ENCODE results near the gene KRT80.
A peak's percentile ranks its signal among the peaks of the same experiment; 100 is the strongest.

The KRT80 gene

DNA sequence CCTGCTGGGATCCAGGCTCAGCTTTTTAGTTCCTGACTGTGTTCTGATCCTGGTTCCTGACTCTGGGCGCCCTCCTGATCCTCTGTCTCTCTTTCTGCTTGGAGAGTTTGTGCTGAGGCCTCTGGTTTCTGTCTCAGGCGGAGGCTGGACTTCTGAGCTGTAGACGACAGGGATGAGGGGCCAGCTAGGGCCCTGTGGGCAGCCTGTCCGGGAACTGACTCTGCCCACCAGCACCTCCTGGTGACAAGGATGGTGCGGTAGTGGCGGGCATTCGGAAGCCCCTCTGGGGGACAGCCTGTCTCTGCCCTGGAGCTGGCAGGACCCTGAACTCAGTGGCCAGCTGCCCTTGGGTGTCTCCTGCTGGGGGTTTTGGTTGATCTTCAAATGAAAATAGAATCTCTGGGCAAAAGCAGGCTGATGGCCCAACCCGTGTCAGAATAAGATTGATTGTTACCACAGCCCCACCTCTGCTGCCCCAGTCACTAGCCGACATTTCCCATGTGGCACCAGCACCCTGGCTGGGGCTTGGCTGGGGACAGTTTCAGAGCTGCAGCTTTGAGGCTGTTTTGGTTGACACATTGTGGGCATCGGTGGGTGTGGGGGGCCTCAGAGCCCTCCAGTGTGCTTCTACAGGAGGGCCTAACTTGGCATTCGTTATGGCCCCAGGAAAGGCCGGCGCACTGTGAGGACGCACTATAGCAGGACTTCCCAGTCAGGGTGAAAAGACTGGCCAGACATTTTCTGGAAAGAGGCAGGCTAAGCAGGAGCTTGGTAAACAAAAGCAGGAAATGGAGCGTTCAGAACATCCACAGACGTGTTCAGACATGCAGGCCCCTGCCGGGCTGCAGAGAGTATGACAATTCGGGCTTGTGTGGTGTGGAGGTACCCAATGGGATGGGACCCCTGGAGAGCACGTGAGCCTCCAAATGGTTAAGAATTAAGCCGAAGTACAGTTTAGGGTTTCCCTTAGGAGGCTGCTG lies 16.2 kb downstream of the KRT80 start:
- DNase-seq, result no peak

GRCh38 chr12:52173526-52173925 lies 18.3 kb downstream of the KRT80 start:
- DNase-seq, result no peak

DNA sequence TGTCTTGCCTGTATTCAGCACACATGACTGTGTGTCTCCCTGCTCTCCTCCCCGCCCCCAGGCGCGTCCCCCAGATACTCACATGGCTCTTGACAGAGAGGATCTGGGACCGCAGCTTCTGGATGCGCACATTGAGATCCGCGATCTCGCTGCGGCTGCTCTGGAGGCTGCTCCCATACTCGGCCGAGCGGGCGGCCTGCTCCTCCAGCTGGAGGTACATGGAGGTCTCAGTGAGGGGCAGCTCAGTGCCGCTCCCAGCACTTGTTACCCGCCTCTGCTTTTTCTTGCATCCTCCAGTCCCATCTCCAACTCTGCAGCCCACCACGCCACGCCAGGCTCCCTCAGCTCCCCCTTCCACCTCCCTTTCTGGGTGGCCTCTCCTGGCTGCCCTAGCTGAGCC lies 18.9 kb downstream of the KRT80 start:
- DNase-seq, result no peak

- DNase-seq, result no peak
These were observed 19.8 kb downstream of the KRT80 start for GRCh38 chr12:52171950-52172512.

DNA sequence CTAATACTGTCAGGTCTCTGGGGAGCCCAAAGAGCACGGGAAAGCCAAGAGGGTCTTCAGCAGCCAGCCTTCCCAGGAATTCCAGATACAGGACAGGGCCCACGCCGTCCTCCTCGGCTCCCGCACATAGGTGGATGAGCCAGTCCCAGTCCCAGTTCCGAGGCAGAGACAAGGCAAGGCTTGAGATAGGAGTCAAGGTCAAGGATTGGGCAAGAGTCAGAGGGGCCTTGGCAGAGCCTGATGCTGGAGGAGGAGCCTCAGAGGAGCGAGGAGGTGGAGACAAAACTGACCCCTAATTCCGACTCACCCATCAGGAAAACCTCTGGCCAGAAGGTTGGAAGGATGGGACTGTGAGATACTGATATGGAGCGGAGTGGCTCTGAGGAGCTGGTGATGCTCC lies 21.0 kb downstream of the KRT80 start:
- no peak for DNase-seq

GRCh38 chr12:52169886-52170285 lies 21.9 kb downstream of the KRT80 start:
- DNase-seq, result no peak

- no peak for DNase-seq
These were observed 23.6 kb downstream of the KRT80 start for GRCh38 chr12:52168019-52168717.

DNA sequence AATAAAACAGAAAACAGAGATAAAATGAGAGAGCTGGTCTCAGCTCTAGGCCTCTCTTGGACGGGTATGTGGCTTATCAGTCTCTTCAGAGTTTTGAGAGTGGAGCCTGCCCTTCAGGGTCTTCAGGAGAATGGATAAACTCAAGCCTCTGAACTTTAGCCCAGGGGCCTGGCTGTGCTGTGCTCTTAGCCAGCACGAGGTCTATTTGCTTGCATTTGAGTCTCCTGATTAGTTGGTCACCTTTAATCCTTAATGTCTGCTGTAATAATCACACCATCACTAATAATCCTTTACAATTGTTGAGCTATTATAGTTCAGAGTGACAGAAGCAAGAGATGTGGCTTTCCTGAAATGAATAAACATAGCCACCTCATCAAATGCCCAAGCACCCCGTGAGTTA lies 24.3 kb downstream of the KRT80 start:
- no peak for DNase-seq

DNA sequence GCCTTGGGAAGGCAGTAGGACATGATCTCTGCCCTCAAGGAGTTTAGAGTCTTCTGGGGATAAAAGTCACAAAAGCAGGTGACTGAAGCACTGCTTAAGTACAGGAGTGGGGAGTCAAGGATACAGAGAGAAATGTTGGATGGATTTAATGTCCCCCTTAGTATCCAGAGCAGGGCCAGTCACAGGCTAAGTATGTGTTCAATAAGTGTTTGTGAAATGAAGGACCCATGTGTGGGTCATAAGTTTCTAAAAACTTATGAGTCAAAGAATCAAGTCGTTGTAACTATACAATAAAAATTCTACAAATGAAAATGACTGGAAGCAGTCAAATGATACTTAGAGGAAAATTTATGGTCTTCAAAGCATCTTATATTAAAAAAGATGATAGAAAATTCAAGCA lies 25.1 kb downstream of the KRT80 start:
- DNase-seq, result no peak

GRCh38 chr12:52165096-52165855 lies 26.5 kb downstream of the KRT80 start:
- no peak for DNase-seq

DNA sequence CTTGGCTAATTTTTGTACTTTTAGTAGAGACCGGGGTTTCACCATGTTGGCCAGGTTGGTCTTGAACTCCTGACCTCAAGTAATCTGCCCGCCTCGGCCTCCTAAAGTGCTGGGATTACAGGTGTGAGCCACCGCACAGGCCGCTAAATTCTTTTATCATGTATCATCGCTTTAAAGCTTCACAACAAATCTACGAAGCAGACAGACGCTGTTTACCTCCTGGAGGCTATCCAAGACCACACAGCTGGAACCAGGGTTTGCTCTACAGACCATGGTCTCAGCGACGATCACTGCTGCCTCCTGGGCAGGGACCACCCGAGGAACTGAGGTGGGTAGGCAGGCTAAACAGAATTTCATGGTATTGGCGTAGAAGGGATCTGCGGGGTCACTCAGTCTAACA lies 27.2 kb downstream of the KRT80 start:
- DNase-seq, result no peak

DNA sequence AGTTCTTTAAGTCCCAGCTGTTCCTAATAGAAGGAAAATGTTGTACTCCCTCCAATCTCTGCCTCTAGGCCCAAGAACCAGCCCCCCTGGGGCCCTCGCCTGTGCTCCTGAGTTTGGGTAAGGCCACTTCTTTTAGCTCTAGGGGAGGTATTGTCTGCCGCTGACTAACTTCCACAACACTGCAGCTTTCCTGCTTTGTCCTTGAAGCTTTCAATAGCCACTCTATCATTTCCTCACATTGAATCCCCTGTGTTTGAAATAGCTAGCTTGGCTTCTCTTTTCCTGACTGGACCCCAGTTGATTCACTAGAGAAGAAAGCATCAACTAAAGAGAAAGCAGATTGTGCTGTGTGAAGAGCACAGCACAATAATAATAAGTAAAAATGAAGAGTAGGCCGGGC lies 28.8 kb downstream of the KRT80 start:
- no peak for DNase-seq

- DNase-seq, result no peak
These were observed 31.6 kb downstream of the KRT80 start for GRCh38 chr12:52160200-52160599.

DNA sequence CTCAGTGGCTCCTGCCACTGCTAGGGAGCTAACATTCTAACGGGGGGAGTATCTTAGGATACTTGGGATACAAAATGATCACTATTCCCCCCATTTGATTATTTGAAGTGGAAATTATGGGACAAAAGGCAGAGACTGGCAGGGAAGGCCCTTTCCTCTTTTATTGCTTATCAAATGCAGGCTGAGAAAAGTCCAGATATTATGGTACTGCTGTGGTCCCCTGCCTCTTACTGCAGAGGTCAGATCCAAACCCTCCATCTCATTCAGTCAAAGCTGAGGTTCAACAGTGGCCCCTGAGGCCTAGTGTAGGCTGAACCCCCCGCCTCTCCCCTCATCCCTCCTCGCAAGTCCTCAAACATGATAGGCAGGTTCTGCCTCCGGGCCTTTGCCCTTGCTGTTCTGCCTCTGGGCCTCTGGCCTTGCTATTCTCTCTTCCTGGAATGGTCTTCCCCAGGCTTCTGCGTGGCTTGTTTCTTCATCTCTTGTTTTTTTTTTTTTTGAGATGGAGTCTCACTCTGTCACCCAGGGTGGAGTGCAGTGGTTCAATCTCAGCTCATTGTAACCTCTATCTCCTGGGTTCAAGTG lies 34.2 kb downstream of the KRT80 start:
- no peak for DNase-seq

- DNase-seq, result peak; percentile 88
These were observed 34.9 kb downstream of the KRT80 start for GRCh38 chr12:52156757-52157565.

DNA sequence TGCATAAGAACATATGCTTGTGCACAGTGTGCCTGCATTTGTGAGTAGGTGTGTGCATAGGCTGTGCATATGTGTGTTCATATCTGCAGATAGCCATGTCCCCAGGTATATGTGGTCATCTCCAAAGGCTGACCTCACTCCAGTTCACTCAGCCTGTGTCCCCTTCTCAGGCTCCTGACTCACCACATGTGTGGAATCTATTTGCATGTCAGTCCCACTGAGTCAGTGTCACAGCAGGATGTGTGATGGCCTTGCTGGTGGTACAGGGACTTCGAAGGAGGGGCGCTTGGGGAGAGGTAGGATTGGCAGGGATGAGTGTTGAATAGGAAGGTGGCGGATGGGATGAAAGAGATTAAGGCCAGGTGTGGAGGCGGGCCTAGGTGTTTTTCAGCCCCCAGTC lies 35.5 kb downstream of the KRT80 start:
- DNase-seq, result no peak

DNA sequence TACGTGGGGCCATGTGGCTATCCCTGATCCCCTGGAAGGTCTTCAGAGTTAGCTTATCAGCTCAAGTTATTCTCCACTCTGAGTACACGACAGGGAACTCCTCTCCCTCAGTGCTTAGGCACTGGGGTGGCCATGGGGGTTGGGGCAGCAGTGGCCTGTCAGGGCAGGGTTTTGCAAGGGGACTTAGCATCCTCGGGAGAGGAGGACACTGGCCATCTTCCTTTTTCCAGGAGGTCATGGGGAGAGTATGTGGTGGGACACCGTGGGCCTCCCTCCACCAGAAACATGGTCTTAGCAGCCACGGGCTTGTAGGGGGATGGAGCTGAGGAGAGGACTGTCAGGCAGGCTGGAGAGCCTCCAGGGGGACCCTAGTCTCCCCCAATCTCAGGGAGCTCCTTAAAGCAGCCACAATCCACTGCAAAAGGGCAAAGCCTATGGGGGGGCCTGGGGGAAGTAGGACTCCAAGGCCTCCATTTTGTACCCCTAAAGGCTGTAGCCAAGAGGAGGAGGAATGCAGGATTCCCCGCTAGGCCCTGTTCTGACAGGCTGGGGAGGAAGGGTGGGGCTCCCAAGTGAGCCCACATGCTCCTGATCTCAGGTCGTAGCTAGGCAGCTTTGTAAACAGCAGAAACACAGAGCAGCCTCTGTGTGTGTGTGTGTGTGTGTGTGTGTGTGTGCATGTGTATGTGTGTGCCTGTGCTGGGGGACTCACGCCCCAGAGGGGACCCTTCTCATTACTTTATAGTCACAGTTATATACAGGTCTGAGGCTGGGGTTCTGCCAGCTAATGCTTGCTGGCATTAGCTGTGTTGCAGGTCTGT lies 36.6 kb downstream of the KRT80 start:
- DNase-seq, result no peak

DNA sequence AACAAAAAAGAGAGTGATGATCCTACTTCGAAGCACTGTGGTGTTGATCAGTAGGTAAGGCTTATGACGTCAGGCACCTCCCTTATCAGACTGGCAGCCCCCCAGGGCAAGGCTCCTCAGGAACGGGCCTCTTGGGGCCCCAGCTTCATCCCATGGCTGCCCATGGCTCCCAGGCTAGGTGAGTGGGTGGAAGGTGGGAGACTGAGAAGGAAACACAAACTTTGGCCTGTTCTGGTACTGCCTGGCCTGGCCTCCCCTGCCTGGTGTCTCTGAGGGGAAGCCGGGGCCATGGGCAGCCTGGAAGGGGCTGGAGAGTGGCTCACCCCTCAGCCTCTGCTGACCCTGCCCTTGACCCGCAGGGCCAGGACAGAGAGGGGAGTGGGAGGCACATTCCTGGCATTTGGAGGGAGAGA lies 38.9 kb downstream of the KRT80 start:
- no peak for DNase-seq

- peak; percentile 86 for DNase-seq
These were observed 39.7 kb downstream of the KRT80 start for GRCh38 chr12:52151837-52152783.

Measured in activated CD8-positive, alpha-beta memory T cell treated with anti-CD3 and anti-CD28 coated beads for 24 hours (primary cell).